ENCODE results near the gene CTXN3. TPM values are rescaled to one million over a fixed set of nuclear protein-coding genes. Genes with fewer than 3 reads are reported as not detected.

The CTXN3 gene
- total RNA-seq, 2 donors from 2014 or later = not detected

GRCh38 chr5:127700237-127700766 lies 51.4 kb downstream of the CTXN3 start:
- DNase-seq = no peak
- Histone ChIP-seq H3K4me1 (no peaks in the 10 kb centered on the region), H3K36me3 (no peaks in the 10 kb centered on the region), H3K27ac (no peak overlapping the region), H3K27me3 (no peaks in the 10 kb centered on the region), H3K9ac (ENCODE audit: low read depth in 2 of 2, low read length in 2 of 2) (no peak overlapping the region), H3K4me3 (no peak overlapping the region), H3K9me3 (no peaks in the 10 kb centered on the region)
- intact Hi-C loops (cut with DNase I) = no loop called here
- no peak for TF ChIP-seq CTCF (IDR thresholded peaks at IDR 0.05)

- H3K9ac ChIP-seq (ENCODE audit: low read depth in 2 of 2, low read length in 2 of 2) = no peak overlapping the region
- no peak for TF ChIP-seq CTCF (IDR thresholded peaks at IDR 0.05)
- DNase-seq = no peak
Measured at GRCh38 chr5:127702434-127702833, 53.6 kb downstream of the CTXN3 start.

GRCh38 chr5:127702926-127703561 lies 54.2 kb downstream of the CTXN3 start, which contains the start of gene CCDC192:
CCDC192 (plus strand) TSS chr5:127703391; CDS start chr5:127703446, 55 bp downstream.
- Histone ChIP-seq H3K4me3 (no peak within 1 kb of the TSS), H3K4me1 (no peaks in the 10 kb centered on the region), H3K27ac (no peak within 1 kb of the TSS), H3K9me3 (no peaks in the 10 kb centered on the region), H3K36me3 (no peaks in the 10 kb centered on the region), H3K9ac (ENCODE audit: low read depth in 2 of 2, low read length in 2 of 2) (no peak within 1 kb of the TSS), H3K27me3 (no peaks in the 10 kb centered on the region)
- no peak for DNase-seq
- TF ChIP-seq CTCF (IDR thresholded peaks at IDR 0.05) = no peak
- intact Hi-C loops (cut with DNase I) = no loop called here

More at GRCh38 chr5:127702434-127702833, 53.6 kb downstream of the CTXN3 start:
- H3K27ac ChIP-seq = no peak overlapping the region
- no peaks in the 10 kb centered on the region for H3K27me3 ChIP-seq
- H3K4me1 ChIP-seq = no peaks in the 10 kb centered on the region
- H3K9me3 ChIP-seq = no peaks in the 10 kb centered on the region
- H3K4me3 ChIP-seq = no peak overlapping the region
- no peaks in the 10 kb centered on the region for H3K36me3 ChIP-seq
- intact Hi-C loops (cut with DNase I) = no loop called here

GRCh38 chr5:127705120-127705892 lies 56.4 kb downstream of the CTXN3 start:
- no peak for DNase-seq
- Histone ChIP-seq H3K4me3 (no peak overlapping the region), H3K36me3 (no peaks in the 10 kb centered on the region), H3K9me3 (no peaks in the 10 kb centered on the region), H3K27me3 (no peaks in the 10 kb centered on the region), H3K4me1 (no peaks in the 10 kb centered on the region), H3K27ac (no peak overlapping the region), H3K9ac (ENCODE audit: low read depth in 2 of 2, low read length in 2 of 2) (no peak overlapping the region)
- intact Hi-C loops (cut with DNase I) = no loop called here
- TF ChIP-seq CTCF (IDR thresholded peaks at IDR 0.05) = no peak

- no peak for TF ChIP-seq CTCF (IDR thresholded peaks at IDR 0.05)
- no peaks in the 10 kb centered on the region for H3K27me3 ChIP-seq
- intact Hi-C loops (cut with DNase I) = no loop called here
Measured at GRCh38 chr5:127706691-127707090, 57.8 kb downstream of the CTXN3 start.

More at GRCh38 chr5:127706691-127707090, 57.8 kb downstream of the CTXN3 start:
- no peak for DNase-seq
- H3K27ac ChIP-seq = no peak overlapping the region
- H3K9ac ChIP-seq (ENCODE audit: low read depth in 2 of 2, low read length in 2 of 2) = no peak overlapping the region
- H3K4me1 ChIP-seq = no peaks in the 10 kb centered on the region
- no peaks in the 10 kb centered on the region for H3K36me3 ChIP-seq
- no peak overlapping the region for H3K4me3 ChIP-seq
- no peaks in the 10 kb centered on the region for H3K9me3 ChIP-seq

All from colonic mucosa (tissue), 4 donors.